Cardiac fibroblast (primary cell): ENCODE data around the gene RUNX2.

Experiments used
- DNase-seq, 2 donors: peaks; one replicate each; pipeline versions ENCODE4 v3.0.0 to v3.0.0-alpha.2; 2010; ENCODE audit warnings: low read depth in 2 of 2
- H3K4me3 ChIP-seq, 2 donors: replicated peaks in 1 of 2; 1 replicate in 1 of 2; 2 replicates in 1 of 2; pipeline ENCODE4 v1.5.1; 2011; ENCODE audit warnings: low read depth in 2 of 2, low read length in 2 of 2, mild to moderate bottlenecking in 2 of 2, moderate library complexity in 1 of 2
- TF ChIP-seq, protein P1 (sequence below): IDR thresholded peaks from one replicate; pipeline ENCODE4 v1.5.1; 2011; ENCODE audit warnings: low read depth, mild to moderate bottlenecking, low read length, inconsistent platforms

RUNX2 gene

DNA sequence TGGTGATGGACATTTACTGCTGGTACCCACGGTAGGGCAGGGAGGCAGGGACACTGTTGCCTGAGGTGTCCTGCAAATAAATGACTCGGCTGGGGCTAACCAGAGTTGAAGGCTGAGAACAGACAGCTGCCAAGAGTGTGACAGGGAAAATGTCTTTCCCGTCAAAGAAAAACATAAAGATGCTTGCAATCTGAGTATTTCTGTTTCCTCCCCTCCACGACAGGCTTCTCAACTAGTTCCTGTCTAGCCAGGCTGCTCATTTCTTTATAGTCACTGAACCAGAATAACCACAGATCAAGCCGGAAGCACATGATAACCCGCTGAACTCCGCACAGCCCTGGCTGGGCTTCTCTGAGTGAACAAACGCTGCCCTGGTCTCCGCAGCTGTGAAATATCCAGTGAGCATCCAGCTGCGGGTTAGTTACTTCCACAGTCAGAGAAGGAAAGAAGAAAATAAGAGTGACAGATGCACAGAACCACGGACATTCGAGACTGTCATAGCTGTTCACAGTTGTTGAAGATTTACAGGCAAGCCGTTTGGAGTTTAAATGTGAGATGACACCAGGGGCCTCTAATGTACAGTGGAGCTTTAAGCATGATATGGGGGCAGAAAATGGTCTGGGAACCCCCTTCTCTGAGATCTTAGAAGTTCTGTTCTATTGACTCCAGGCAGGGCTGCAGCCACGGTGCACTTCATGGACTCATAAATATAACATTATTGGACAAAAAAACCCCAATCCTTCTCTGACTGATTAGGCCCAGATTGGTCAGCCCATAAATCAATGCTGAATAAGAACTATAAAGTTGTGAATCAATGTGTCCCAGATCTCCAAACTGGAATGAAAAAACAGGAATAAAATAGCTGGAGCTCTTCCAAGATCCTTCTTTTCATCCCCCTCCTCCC is 349.5 kb downstream of the RUNX2 start:
- TF ChIP-seq, protein P1, sequence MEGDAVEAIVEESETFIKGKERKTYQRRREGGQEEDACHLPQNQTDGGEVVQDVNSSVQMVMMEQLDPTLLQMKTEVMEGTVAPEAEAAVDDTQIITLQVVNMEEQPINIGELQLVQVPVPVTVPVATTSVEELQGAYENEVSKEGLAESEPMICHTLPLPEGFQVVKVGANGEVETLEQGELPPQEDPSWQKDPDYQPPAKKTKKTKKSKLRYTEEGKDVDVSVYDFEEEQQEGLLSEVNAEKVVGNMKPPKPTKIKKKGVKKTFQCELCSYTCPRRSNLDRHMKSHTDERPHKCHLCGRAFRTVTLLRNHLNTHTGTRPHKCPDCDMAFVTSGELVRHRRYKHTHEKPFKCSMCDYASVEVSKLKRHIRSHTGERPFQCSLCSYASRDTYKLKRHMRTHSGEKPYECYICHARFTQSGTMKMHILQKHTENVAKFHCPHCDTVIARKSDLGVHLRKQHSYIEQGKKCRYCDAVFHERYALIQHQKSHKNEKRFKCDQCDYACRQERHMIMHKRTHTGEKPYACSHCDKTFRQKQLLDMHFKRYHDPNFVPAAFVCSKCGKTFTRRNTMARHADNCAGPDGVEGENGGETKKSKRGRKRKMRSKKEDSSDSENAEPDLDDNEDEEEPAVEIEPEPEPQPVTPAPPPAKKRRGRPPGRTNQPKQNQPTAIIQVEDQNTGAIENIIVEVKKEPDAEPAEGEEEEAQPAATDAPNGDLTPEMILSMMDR: no peak
- no peak overlapping the region for H3K4me3 ChIP-seq
- peak; percentile 48 for DNase-seq

DNA sequence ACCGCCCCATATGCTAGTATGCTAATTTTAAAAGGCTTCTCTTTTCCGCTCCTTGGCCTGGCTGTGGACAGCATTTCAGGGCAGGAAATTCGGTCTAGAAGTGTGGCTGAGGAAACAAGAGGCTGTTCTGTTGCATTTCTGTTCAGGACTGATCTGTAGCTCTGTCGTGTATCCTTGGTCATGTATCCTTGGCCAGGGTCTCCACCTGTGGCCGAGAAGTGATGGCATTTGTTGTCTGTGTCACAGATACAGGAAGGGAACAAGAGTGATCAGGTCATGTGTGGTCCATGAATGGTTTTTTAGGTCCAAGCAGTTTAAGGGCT is 350.1 kb downstream of the RUNX2 start:
- TF ChIP-seq, protein P1: no peak
- DNase-seq: no peak
- no peak overlapping the region for H3K4me3 ChIP-seq

DNA sequence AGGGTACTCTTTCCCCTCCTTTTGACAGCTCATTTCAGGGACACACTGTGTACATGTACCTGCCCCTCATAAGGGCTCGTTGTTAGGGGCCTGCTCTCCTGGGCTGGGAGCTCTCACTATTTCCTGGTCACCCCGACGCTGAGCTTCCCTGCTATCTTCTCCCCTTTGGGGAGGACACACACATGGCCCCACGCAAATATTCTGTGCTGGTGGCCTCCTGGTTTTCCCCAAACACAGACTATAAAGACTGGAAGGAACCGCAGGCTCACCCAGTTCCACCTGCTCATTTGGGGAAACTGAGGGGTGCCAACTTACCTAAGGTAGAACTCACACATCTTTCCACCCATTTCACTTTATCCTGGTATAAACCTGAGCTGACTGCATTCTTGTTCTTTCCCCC is 351.0 kb downstream of the RUNX2 start:
- no peak for DNase-seq
- TF ChIP-seq, protein P1: no peak
- no peak overlapping the region for H3K4me3 ChIP-seq

DNA sequence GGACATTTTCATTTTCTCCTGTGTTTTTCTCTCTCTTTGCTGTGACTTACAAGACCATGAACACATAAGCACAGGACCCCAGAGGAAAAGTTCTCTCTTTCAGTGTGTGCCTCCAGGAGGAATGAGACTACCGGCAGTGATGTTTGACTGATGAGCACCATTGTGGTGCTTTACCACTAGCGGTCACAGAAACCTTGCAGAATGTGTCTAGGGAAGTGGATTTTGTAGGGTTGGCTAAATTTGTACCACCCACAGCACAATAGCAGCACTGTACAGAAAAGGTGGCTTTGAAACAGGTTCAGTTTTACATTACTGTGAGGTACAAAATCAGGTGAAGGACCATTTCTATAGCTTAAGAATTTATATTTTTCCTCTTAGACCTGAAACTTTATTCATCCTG is 351.5 kb downstream of the RUNX2 start:
- DNase-seq: no peak
- H3K4me3 ChIP-seq: no peak overlapping the region
- TF ChIP-seq, protein P1: no peak

DNA sequence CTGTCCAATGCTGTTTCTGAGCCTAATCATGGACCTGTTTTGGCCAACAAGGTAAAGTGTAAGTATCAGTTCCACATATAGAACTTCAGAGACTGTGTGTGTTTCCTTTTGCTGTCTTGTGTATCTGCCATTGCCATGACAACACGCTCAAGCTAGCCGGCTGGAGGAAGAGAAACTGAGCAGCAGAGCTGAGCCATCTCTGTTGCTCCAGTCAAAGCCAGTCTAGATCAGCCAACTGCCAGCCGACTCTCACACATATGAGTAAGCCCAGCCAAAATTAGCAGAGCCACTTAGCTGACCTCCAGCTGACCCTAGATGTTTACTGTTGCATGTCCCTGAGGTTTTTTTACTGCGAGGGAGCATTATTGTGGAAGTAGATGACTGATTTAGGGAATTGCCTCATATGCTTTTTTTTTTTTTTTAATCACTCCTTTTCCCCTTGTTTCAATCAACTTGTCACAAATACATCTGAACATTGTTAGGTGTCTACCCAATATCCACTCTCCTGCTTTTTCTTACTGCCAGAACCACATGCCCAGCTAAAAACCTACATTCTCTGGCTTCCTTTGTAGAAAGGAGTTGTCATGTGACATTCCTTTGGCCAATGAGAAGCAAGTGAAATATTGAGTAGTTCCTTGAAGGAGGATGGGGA is 353.9 kb downstream of the RUNX2 start:
- H3K4me3 ChIP-seq: no peak overlapping the region
- peak; percentile 18 to 66 for DNase-seq
- TF ChIP-seq, protein P1: no peak

DNA sequence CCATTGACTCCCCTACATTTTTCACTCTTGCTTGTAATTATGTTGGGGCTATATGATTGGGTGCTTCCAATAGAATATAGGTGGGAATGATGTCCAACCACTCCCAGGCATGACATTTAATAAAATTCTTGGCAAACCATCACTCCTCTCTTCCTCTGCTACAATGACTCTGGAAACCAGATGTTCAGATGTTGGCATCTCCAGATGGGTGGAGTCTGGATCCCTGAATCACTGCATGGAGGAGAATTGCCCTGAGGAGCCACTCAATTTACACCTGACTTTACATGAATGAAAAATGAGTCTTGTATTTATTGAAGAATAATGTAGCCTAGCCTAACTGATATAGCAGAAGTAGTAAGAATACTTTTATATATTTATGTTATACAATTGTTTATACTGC is 356.3 kb downstream of the RUNX2 start:
- no peak overlapping the region for H3K4me3 ChIP-seq
- TF ChIP-seq, protein P1: no peak
- no peak for DNase-seq
